Small intestine (tissue), 7 donors: ENCODE results near the gene RHOF. TPM values are rescaled to one million over a fixed set of nuclear protein-coding genes. Genes with fewer than 3 reads are reported as not detected.

Source experiments
- DNase-seq, 2 donors: peaks; one replicate each; pipeline versions ENCODE4 v3.0.0 to v3.0.0-alpha.2; 2013
- FAIRE-seq: peaks from 2 replicates; lab custom pipeline; 2012; peaks lifted over from hg19 to GRCh38; lab: Jason Lieb, UNC
- H3K27ac ChIP-seq, 3 donors: one replicate each; pipeline ENCODE4 v1.5.1; 2013; ENCODE audit warnings: low read length in 2 of 3, mild to moderate bottlenecking in 2 of 3, control low read depth in 1 of 3, inconsistent platforms in 1 of 3, low read depth in 1 of 3, moderate library complexity in 1 of 3
- H3K27me3 ChIP-seq, 3 donors: one replicate each; pipeline ENCODE4 v1.6.1; 2013; ENCODE audit warnings: low read length in 3 of 3, inconsistent platforms in 1 of 3; ENCODE audit not compliant: control insufficient read depth in 3 of 3, insufficient read depth in 3 of 3
- H3K36me3 ChIP-seq, 3 donors: one replicate each; pipeline ENCODE4 v1.6.1; 2013; ENCODE audit warnings: low read length in 3 of 3, inconsistent platforms in 1 of 3, low read depth in 1 of 3, mild to moderate bottlenecking in 1 of 3, moderate library complexity in 1 of 3; ENCODE audit not compliant: control insufficient read depth in 3 of 3, insufficient read depth in 2 of 3
- H3K4me1 ChIP-seq, 3 donors: one replicate each; pipeline ENCODE4 v1.6.1; 2013; ENCODE audit warnings: low read length in 2 of 3, inconsistent platforms in 1 of 3, low read depth in 1 of 3, mild to moderate bottlenecking in 1 of 3, moderate library complexity in 1 of 3; ENCODE audit not compliant: control insufficient read depth in 3 of 3, insufficient read depth in 2 of 3
- H3K4me3 ChIP-seq, 3 donors: one replicate each; pipeline ENCODE4 v1.5.1; 2013; ENCODE audit warnings: low read length in 3 of 3, control low read depth in 1 of 3, inconsistent platforms in 1 of 3, low read depth in 1 of 3, mild to moderate bottlenecking in 1 of 3, moderate library complexity in 1 of 3
- H3K9me3 ChIP-seq, 2 donors: one replicate each; pipeline ENCODE4 v1.6.1; 2013; ENCODE audit warnings: low read depth in 1 of 2, low read length in 1 of 2; ENCODE audit not compliant: control insufficient read depth in 2 of 2, insufficient read depth in 1 of 2
- WGBS, 3 donors: extraction: QIAGEN DNeasy Blood & Tissue Kit; methylation state at CpG; one replicate each; pipeline ENCODE4 v1.1.7; 2013; 5-methylcytosine and 5-hydroxymethylcytosine counted together
- polyA plus RNA-seq, 4 donors: library from polyadenylated mRNA; stranded (reverse) in 3 of 4; unstranded in 1 of 4; fragments of 200-250 nt in 3 of 4; fragments of 120-200 nt in 1 of 4; gene quantifications; one replicate each; pipeline versions ENCODE4 v1.2.1 to v1.2.3, GENCODE V29; 2013
- donor health status: healthy with polysubstance abuse.
- donor health status: control.
- donor health status: control.
- donor health status: Bipolar disorder and iron deficiency.
- donor health status: healthy.

RHOF gene
- polyA plus RNA-seq, 4 donors, result 13.3 to 75.9 (median 43.6) TPM

GRCh38 chr12:121803861-121804416 is 10.5 kb upstream of the RHOF start, which contains the start of gene SETD1B:
TSS of gene SETD1B (plus strand) at chr12:121804009. CDS start at chr12:121804738, 729 bp downstream.
- Histone ChIP-seq H3K9me3 (no peaks in the 10 kb centered on the region), H3K27me3 (no peaks in the 10 kb centered on the region), H3K36me3 (peaks cover 0 to 39% (median 2%) of the 10 kb centered on the region in 3 donors), H3K4me1 (peaks cover 3 to 25% (median 13%) of the 10 kb centered on the region in 3 donors), H3K4me3 (peak within 1 kb of the TSS; percentile 71 to 98 (median 97)), H3K27ac (peak within 1 kb of the TSS; percentile 98 to 100 (median 100))
- 0 to 1% (median 0%) methylated on average over 11 to 74 of the region's 74 CpGs for WGBS, 3 donors
- DNase-seq, result peak; percentile 65 to 72
- no peak for FAIRE-seq

GRCh38 chr12:121802843-121803698 is 9.6 kb upstream of the RHOF start:
- H3K9me3 ChIP-seq, result no peaks in the 10 kb centered on the region
- DNase-seq (peak; percentile 93 to 96), FAIRE-seq (no peak)
- H3K36me3 ChIP-seq, result peaks cover 2 to 39% (median 2%) of the 10 kb centered on the region in 3 donors
- WGBS, 3 donors, result 0 to 1% (median 1%) methylated on average over 51 to 65 of the region's 65 CpGs
- H3K27me3 ChIP-seq, result no peaks in the 10 kb centered on the region
- peak overlapping the region; percentile 98 to 100 (median 100) for H3K27ac ChIP-seq
- H3K4me3 ChIP-seq, result peak overlapping the region; percentile 71 to 98 (median 97)
- peaks cover 3 to 34% (median 20%) of the 10 kb centered on the region in 3 donors for H3K4me1 ChIP-seq

- FAIRE-seq (no peak), DNase-seq (no peak)
- peak overlapping the region; percentile 42 to 97 (median 71) for H3K4me3 ChIP-seq
- H3K27ac ChIP-seq, result peak overlapping the region; percentile 98 to 100 (median 100)
- 0% methylated on average over 1 of the region's 1 CpG for WGBS, 3 donors
- H3K27me3 ChIP-seq, result no peaks in the 10 kb centered on the region
- no peaks in the 10 kb centered on the region for H3K9me3 ChIP-seq
- peaks cover 3 to 38% (median 18%) of the 10 kb centered on the region in 3 donors for H3K4me1 ChIP-seq
- peaks cover 0 to 39% (median 2%) of the 10 kb centered on the region in 3 donors for H3K36me3 ChIP-seq
Observed at GRCh38 chr12:121802485-121802842, 9.0 kb upstream of the RHOF start.

GRCh38 chr12:121801595-121802484 is 8.4 kb upstream of the RHOF start:
- peak overlapping the region; percentile 71 to 99 (median 97) for H3K4me3 ChIP-seq
- no peaks in the 10 kb centered on the region for H3K27me3 ChIP-seq
- no peaks in the 10 kb centered on the region for H3K9me3 ChIP-seq
- FAIRE-seq (no peak), DNase-seq (peak; percentile 45 to 55)
- peaks cover 0 to 39% (median 2%) of the 10 kb centered on the region in 3 donors for H3K36me3 ChIP-seq
- H3K4me1 ChIP-seq, result peaks cover under 1 to 38% (median 13%) of the 10 kb centered on the region in 3 donors
- H3K27ac ChIP-seq, result peak overlapping the region; percentile 99 to 100 (median 100)
- WGBS, 3 donors, result 0 to 2% (median 1%) methylated on average over 18 of the region's 18 CpGs

- H3K4me3 ChIP-seq, result peak overlapping the region; percentile 71 to 99 (median 97)
- peaks cover 0 to 38% (median 2%) of the 10 kb centered on the region in 3 donors for H3K36me3 ChIP-seq
- DNase-seq (peak; percentile 75 to 84), FAIRE-seq (no peak)
- 0 to 1% (median 1%) methylated on average over 56 to 86 of the region's 86 CpGs for WGBS, 3 donors
- H3K4me1 ChIP-seq, result peaks cover 0 to 36% (median 11%) of the 10 kb centered on the region in 3 donors
- H3K27ac ChIP-seq, result peak overlapping the region; percentile 99 to 100 (median 100)
- H3K27me3 ChIP-seq, result no peaks in the 10 kb centered on the region
- no peaks in the 10 kb centered on the region for H3K9me3 ChIP-seq
Observed at GRCh38 chr12:121800694-121801594, 7.5 kb upstream of the RHOF start.

GRCh38 chr12:121799842-121800693 is 6.6 kb upstream of the RHOF start:
- H3K4me1 ChIP-seq, result peaks cover 0 to 41% (median 9%) of the 10 kb centered on the region in 3 donors
- H3K9me3 ChIP-seq, result no peaks in the 10 kb centered on the region
- H3K27me3 ChIP-seq, result no peaks in the 10 kb centered on the region
- FAIRE-seq, result no peak
- peak overlapping the region; percentile 99 to 100 (median 100) for H3K27ac ChIP-seq
- DNase-seq, result peak; percentile 93 to 95
- 0% methylated on average over 31 to 84 of the region's 84 CpGs for WGBS, 3 donors
- peaks cover 2 to 44% (median 2%) of the 10 kb centered on the region in 3 donors for H3K36me3 ChIP-seq
- H3K4me3 ChIP-seq, result peak overlapping the region; percentile 59 to 99 (median 97)
